Neural cell (in vitro differentiated cells): ENCODE results near the gene HAND2. TPM values are rescaled to one million over a fixed set of nuclear protein-coding genes. Genes with fewer than 3 reads are reported as not detected.

Source experiments
- H2AFZ ChIP-seq: fragments of 200-600, 300-800 bp; sonication (generic), shearing (Covaris generic); 2 replicates; pipeline ENCODE4 v1.6.0; 2014; ENCODE audit warnings: low read depth, mild to moderate bottlenecking, antibody characterized with exemption, low read length, moderate library complexity
- H3F3A ChIP-seq: fragments of 200-600 bp; shearing (Covaris generic); 2 replicates; pipeline ENCODE4 v1.6.1; 2016; ENCODE audit warnings: mild to moderate bottlenecking, moderate library complexity, mixed read lengths, antibody characterized with exemption, low read length; ENCODE audit not compliant: insufficient read depth, poor library complexity, severe bottlenecking
- H3K27ac ChIP-seq: fragments of 200-600, 300-800 bp; sonication (generic), shearing (Covaris generic); 2 replicates; pipeline ENCODE4 v1.5.1; 2014; ENCODE audit warnings: mild to moderate bottlenecking, low read length, moderate library complexity
- H3K27me3 ChIP-seq: fragments of 300-800, 200-600 bp; sonication (generic), shearing (Covaris generic); 2 replicates; pipeline ENCODE4 v1.6.0; 2014; ENCODE audit warnings: mild to moderate bottlenecking, low read depth, low read length, moderate library complexity; ENCODE audit not compliant: insufficient read depth
- H3K36me3 ChIP-seq: fragments of 300-800, 200-600 bp; sonication (generic), shearing (Covaris generic); 2 replicates; pipeline ENCODE4 v1.5.1; 2014; ENCODE audit warnings: mild to moderate bottlenecking, antibody characterized with exemption, low read length, moderate library complexity; ENCODE audit not compliant: insufficient read depth
- H3K4me2 ChIP-seq: fragments of 300-800, 200-600 bp; sonication (generic), shearing (Covaris generic); 2 replicates; pipeline ENCODE4 v1.6.0; 2014; ENCODE audit warnings: mild to moderate bottlenecking, low read length
- H3K4me3 ChIP-seq: fragments of 300-800, 200-600 bp; sonication (generic), shearing (Covaris generic); 2 replicates; pipeline ENCODE4 v1.5.1; 2014; ENCODE audit warnings: mild to moderate bottlenecking, low read length, moderate library complexity
- H3K79me2 ChIP-seq: fragments of 200-600 bp; shearing (Covaris generic); replicated peaks from 2 replicates; pipeline ENCODE4 v1.6.0; 2014; ENCODE audit warnings: mild to moderate bottlenecking, low read length, moderate library complexity; ENCODE audit not compliant: insufficient read depth
- H3K9ac ChIP-seq: fragments of 300-800, 200-600 bp; sonication (generic), shearing (Covaris generic); 2 replicates; pipeline ENCODE4 v1.6.1; 2016; ENCODE audit warnings: mild to moderate bottlenecking, low read length, mixed read lengths
- H3K9me2 ChIP-seq: fragments of 200-600 bp; shearing (Covaris generic); 2 replicates; pipeline ENCODE4 v1.6.1; 2016; ENCODE audit warnings: mild to moderate bottlenecking, low read length, mixed read lengths; ENCODE audit not compliant: insufficient read depth
- H3K9me3 ChIP-seq: fragments of 200-600, 300-800 bp; sonication (generic), shearing (Covaris generic); 2 replicates; pipeline ENCODE4 v1.6.1; 2016; ENCODE audit warnings: mild to moderate bottlenecking, mixed run types, low read length, moderate library complexity, mixed read lengths
- H4K20me1 ChIP-seq: fragments of 200-600 bp; shearing (Covaris generic); 2 replicates; pipeline ENCODE4 v1.6.1; 2016; ENCODE audit warnings: mild to moderate bottlenecking, mixed run types; ENCODE audit not compliant: insufficient read depth
- EP300 ChIP-seq: fragments of 450-650 bp; conservative IDR thresholded peaks from 2 replicates; pipeline ENCODE4 v1.6.1; 2014; ENCODE audit warnings: antibody characterized with exemption, mild to moderate bottlenecking, moderate library complexity; ENCODE audit not compliant: poor library complexity, severe bottlenecking
- EZH2 ChIP-seq: fragments of 200-600, 300-800 bp; shearing (Covaris generic), sonication (generic); IDR thresholded peaks from 2 replicates; pipeline ENCODE4 v1.6.1; 2014; ENCODE audit warnings: antibody characterized with exemption, low read length, borderline replicate concordance, mild to moderate bottlenecking; ENCODE audit not compliant: insufficient read depth, poor library complexity, severe bottlenecking
- MXI1 ChIP-seq: fragments of 450-650 bp; conservative IDR thresholded peaks from 2 replicates; pipeline ENCODE4 v1.6.1; 2014; ENCODE audit warnings: antibody characterized with exemption, mild to moderate bottlenecking; ENCODE audit not compliant: poor library complexity, severe bottlenecking
- POLR2AphosphoS5 ChIP-seq: IDR thresholded peaks from 2 replicates; pipeline ENCODE4 v1.6.1; 2012
- RAD21 ChIP-seq: fragments of 450-650 bp; conservative IDR thresholded peaks from 2 replicates; pipeline ENCODE4 v1.6.1; 2014; ENCODE audit warnings: antibody characterized with exemption, mild to moderate bottlenecking, moderate library complexity
- SMC3 ChIP-seq: fragments of 450-650 bp; conservative IDR thresholded peaks from 2 replicates; pipeline ENCODE4 v1.6.1; 2014; ENCODE audit warnings: antibody characterized with exemption, mild to moderate bottlenecking, moderate library complexity; ENCODE audit not compliant: poor library complexity
- TAF1 ChIP-seq: IDR thresholded peaks from 2 replicates; pipeline ENCODE4 v1.6.1; 2012; ENCODE audit warnings: low read depth
- polyA plus RNA-seq: library from polyadenylated mRNA; depleted of rRNA; stranded (reverse); fragments of >200 nt; gene quantifications from 2 replicates; pipeline ENCODE4 v1.2.3, GENCODE V29; 2014
- TF ChIP-seq, protein P1 (sequence below): fragments of 450-650 bp; IDR thresholded peaks from 2 replicates; pipeline ENCODE4 v1.5.1; 2014; ENCODE audit warnings: antibody characterized with exemption, mild to moderate bottlenecking, moderate library complexity; ENCODE audit not compliant: poor library complexity, severe bottlenecking
- TF ChIP-seq, protein P2 (sequence below): IDR thresholded peaks from 2 replicates; pipeline ENCODE4 v1.6.1; 2012; ENCODE audit warnings: borderline replicate concordance

HAND2 gene
- polyA plus RNA-seq, 1 donor from 2014 or later, result not detected

DNA sequence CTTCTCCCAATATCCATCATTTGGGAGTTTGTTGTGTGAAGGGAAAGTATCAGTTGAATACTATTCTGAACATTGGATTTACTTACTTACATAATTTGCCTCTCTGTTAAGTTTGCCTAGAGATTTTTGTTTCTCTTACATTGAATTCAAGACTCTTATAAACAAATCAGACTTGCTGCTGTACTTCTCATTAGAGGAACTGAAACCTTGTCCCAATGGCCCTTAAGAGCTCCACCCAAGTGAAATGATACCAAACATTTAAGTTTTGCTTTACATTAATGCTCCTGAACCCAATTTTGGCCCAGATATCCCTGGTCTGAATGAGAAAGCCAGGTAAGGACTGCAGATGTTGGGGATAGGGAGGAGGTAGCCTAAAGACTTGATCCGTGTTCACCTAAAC is 32.0 kb downstream of the HAND2 start:
- H2AFZ ChIP-seq, result no peak overlapping the region
- no peak overlapping the region for H3K9ac ChIP-seq
- H3K27me3 ChIP-seq, result peaks cover 80% of the 10 kb centered on the region
- no peaks in the 10 kb centered on the region for H3K36me3 ChIP-seq
- H3F3A ChIP-seq, result no peaks in the 10 kb centered on the region
- TF ChIP-seq POLR2AphosphoS5, result no peak
- H3K4me2 ChIP-seq, result no peak overlapping the region
- peaks cover 4% of the 10 kb centered on the region for H3K9me3 ChIP-seq
- H4K20me1 ChIP-seq, result no peaks in the 10 kb centered on the region
- no peak overlapping the region for H3K4me3 ChIP-seq
- no peaks in the 10 kb centered on the region for H3K9me2 ChIP-seq
- no peak overlapping the region for H3K27ac ChIP-seq
- H3K79me2 ChIP-seq, result no peaks in the 10 kb centered on the region

DNA sequence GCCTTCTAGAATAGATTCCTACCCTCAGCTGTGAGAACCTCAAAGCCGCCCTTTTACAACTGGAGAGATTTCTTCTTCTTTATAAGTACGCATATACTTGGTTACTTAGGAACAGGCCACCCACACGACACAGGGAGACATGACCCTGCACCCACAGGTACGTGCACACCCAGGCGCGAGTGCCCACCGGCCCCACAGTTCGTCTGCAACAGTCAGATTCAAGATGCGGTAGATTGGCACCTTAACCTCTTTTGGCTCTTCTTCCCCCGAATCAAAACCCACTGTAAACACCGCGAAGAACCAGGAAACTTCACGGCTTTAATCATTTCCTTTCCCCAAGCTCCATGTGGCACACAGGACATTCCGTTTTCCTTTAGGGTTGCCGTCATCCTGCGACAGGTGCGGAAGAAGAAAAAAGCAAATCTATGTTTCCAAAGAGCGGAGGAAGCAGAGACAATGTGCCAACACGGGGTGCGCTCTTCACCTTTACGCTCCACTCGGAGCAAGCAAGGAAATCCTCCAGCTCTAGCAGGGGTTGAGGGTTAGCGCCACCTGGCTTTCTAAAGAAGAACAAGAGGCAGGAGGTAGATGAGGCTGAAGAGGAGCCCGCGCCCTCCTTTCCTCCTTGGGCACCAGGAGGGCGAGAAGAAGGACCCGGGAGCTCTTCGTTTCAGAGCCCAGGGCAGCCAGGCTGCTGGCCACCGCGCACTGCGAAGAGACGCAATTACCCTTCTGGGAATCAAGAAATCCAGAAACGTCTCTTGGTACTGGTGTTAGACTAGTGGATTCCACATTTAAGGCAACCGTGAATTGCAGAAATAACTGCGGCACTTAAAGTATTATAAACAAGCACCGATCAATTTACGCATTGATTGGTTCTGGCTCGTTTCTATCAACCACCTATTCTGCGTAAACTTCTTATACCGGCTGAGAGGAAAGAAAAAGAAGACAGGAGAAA is 35.7 kb downstream of the HAND2 start:
- no peaks in the 10 kb centered on the region for H3K36me3 ChIP-seq
- H2AFZ ChIP-seq, result no peak overlapping the region
- H3K27ac ChIP-seq, result no peak overlapping the region
- H3K4me3 ChIP-seq, result peak overlapping the region; percentile 49
- no peak overlapping the region for H3K9ac ChIP-seq
- peaks cover 45% of the 10 kb centered on the region for H3K27me3 ChIP-seq
- H4K20me1 ChIP-seq, result no peaks in the 10 kb centered on the region
- H3K9me2 ChIP-seq, result no peaks in the 10 kb centered on the region
- H3K79me2 ChIP-seq, result no peaks in the 10 kb centered on the region
- H3F3A ChIP-seq, result no peaks in the 10 kb centered on the region
- H3K9me3 ChIP-seq, result peaks cover 4% of the 10 kb centered on the region
- no peak overlapping the region for H3K4me2 ChIP-seq
- TF ChIP-seq RAD21 (peak; percentile 34), SMC3 (peak; percentile 44), POLR2AphosphoS5 (no peak), TAF1 (no peak), EZH2 (no peak), MXI1 (no peak), EP300 (no peak)
- TF ChIP-seq, protein P1, sequence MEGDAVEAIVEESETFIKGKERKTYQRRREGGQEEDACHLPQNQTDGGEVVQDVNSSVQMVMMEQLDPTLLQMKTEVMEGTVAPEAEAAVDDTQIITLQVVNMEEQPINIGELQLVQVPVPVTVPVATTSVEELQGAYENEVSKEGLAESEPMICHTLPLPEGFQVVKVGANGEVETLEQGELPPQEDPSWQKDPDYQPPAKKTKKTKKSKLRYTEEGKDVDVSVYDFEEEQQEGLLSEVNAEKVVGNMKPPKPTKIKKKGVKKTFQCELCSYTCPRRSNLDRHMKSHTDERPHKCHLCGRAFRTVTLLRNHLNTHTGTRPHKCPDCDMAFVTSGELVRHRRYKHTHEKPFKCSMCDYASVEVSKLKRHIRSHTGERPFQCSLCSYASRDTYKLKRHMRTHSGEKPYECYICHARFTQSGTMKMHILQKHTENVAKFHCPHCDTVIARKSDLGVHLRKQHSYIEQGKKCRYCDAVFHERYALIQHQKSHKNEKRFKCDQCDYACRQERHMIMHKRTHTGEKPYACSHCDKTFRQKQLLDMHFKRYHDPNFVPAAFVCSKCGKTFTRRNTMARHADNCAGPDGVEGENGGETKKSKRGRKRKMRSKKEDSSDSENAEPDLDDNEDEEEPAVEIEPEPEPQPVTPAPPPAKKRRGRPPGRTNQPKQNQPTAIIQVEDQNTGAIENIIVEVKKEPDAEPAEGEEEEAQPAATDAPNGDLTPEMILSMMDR, result peak; percentile 60
- TF ChIP-seq, protein P2, sequence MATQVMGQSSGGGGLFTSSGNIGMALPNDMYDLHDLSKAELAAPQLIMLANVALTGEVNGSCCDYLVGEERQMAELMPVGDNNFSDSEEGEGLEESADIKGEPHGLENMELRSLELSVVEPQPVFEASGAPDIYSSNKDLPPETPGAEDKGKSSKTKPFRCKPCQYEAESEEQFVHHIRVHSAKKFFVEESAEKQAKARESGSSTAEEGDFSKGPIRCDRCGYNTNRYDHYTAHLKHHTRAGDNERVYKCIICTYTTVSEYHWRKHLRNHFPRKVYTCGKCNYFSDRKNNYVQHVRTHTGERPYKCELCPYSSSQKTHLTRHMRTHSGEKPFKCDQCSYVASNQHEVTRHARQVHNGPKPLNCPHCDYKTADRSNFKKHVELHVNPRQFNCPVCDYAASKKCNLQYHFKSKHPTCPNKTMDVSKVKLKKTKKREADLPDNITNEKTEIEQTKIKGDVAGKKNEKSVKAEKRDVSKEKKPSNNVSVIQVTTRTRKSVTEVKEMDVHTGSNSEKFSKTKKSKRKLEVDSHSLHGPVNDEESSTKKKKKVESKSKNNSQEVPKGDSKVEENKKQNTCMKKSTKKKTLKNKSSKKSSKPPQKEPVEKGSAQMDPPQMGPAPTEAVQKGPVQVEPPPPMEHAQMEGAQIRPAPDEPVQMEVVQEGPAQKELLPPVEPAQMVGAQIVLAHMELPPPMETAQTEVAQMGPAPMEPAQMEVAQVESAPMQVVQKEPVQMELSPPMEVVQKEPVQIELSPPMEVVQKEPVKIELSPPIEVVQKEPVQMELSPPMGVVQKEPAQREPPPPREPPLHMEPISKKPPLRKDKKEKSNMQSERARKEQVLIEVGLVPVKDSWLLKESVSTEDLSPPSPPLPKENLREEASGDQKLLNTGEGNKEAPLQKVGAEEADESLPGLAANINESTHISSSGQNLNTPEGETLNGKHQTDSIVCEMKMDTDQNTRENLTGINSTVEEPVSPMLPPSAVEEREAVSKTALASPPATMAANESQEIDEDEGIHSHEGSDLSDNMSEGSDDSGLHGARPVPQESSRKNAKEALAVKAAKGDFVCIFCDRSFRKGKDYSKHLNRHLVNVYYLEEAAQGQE, result no peak
